Esophagus squamous epithelium (tissue), 5 donors: ENCODE results near the gene VPS35L. TPM values are rescaled to one million over a fixed set of nuclear protein-coding genes. Genes with fewer than 3 reads are reported as not detected.
"Not testable (repeated sequence)": the region's sequence is repeated elsewhere in the genome, so short reads cannot be mapped to it uniquely, and the experiment has no call there.

Source experiments
- DNase-seq: peaks from one replicate; lab custom pipeline; 2025; lab: John Stamatoyannopoulos, UW
- H3K27ac ChIP-seq, 4 donors: fragments of 200-600 bp; sonication (generic); one replicate each; pipeline ENCODE4 v1.5.1; 2016 to 2019; ENCODE audit warnings: mild to moderate bottlenecking in 1 of 4
- H3K27me3 ChIP-seq, 4 donors: fragments of 200-600 bp; sonication (generic); 1 replicate in 3 of 4; 2 replicates in 1 of 4; pipeline versions ENCODE4 v1.5.1 to v1.6.0; 2017 to 2021; ENCODE audit warnings: antibody characterized with exemption in 1 of 4
- H3K36me3 ChIP-seq, 3 donors: fragments of 200-600 bp; sonication (generic); one replicate each; pipeline ENCODE4 v1.5.1; 2016 to 2019
- H3K4me1 ChIP-seq, 3 donors: fragments of 200-600 bp; sonication (generic); one replicate each; pipeline ENCODE4 v1.5.1; 2017 to 2019
- H3K4me3 ChIP-seq, 4 donors: fragments of 200-600 bp; sonication (generic); 1 replicate in 3 of 4; 2 replicates in 1 of 4; pipeline ENCODE4 v1.5.1; 2016 to 2019; ENCODE audit warnings: mild to moderate bottlenecking in 2 of 4, moderate library complexity in 1 of 4
- H3K9me3 ChIP-seq, 3 donors: fragments of 200-600 bp; sonication (generic); one replicate each; pipeline ENCODE4 v1.5.1; 2016 to 2019
- CTCF ChIP-seq, 6 experiments: fragments of 450-650 bp in 4 of 6; fragments of 200-600 bp in 2 of 6; sonication (generic) in 2 of 6; IDR thresholded peaks; one replicate each; pipeline ENCODE4 v1.5.1; 2016 to 2019; ENCODE audit warnings: antibody characterized with exemption in 6 of 6, mild to moderate bottlenecking in 4 of 6, moderate library complexity in 4 of 6
- POLR2A ChIP-seq, 4 donors: fragments of 450-650 bp; IDR thresholded peaks; one replicate each; pipeline ENCODE4 v1.6.1; 2017; ENCODE audit warnings: antibody characterized with exemption in 4 of 4, mild to moderate bottlenecking in 4 of 4, moderate library complexity in 3 of 4
- WGBS, 2 donors: methylation state at CpG; one replicate each; pipeline ENCODE4 v1.1.5; 2018; 5-methylcytosine and 5-hydroxymethylcytosine counted together
- intact Hi-C: fragments of 100-400 bp; cut with DNase I; formaldehyde crosslinking; loops from one replicate; pipeline ENCODE4 v1.15.0; 2022
- total RNA-seq, 4 donors: library from RNA; depleted of rRNA; stranded (reverse); fragments of >200 nt; gene quantifications; one replicate each; pipeline ENCODE4 v1.1.0, GENCODE V29; 2016
- donor health status: DM: yes; HTN: yes; CAD: no.

VPS35L gene
- total RNA-seq, 4 donors from 2014 or later: 20.8 to 32.9 (median 23.9) TPM

- WGBS, 2 donors: 98% methylated on average over 5 of the region's 5 CpGs
- Histone ChIP-seq H3K4me3 (no peak overlapping the region), H3K27me3 (no peaks in the 10 kb centered on the region), H3K36me3 (peaks cover 0 to 86% (median 0%) of the 10 kb centered on the region in 3 donors), H3K27ac (no peak overlapping the region), H3K4me1 (no peaks in the 10 kb centered on the region), H3K9me3 (no peaks in the 10 kb centered on the region)
- DNase-seq: no peak
- intact Hi-C loops: no loop called here
- TF ChIP-seq CTCF (IDR thresholded peaks at IDR 0.05): no peak
- TF ChIP-seq POLR2A (IDR thresholded peaks at IDR 0.05): no peak
Observed at GRCh38 chr16:19674485-19674884, 119.0 kb downstream of the VPS35L start.

GRCh38 chr16:19677402-19677801 lies 121.9 kb downstream of the VPS35L start:
- Histone ChIP-seq H3K27me3 (no peaks in the 10 kb centered on the region), H3K4me1 (no peaks in the 10 kb centered on the region), H3K27ac (no peak overlapping the region), H3K4me3 (no peak overlapping the region), H3K36me3 (peaks cover 0 to 85% (median 2%) of the 10 kb centered on the region in 3 donors), H3K9me3 (no peaks in the 10 kb centered on the region)
- TF ChIP-seq POLR2A (IDR thresholded peaks at IDR 0.05) (no peak), CTCF (IDR thresholded peaks at IDR 0.05) (no peak)
- WGBS, 2 donors: 81 to 86% methylated on average over 5 to 7 of the region's 7 CpGs
- intact Hi-C loops: no loop called here
- no peak for DNase-seq

GRCh38 chr16:19678804-19679203 lies 123.3 kb downstream of the VPS35L start:
- intact Hi-C loops: no loop called here
- TF ChIP-seq POLR2A (IDR thresholded peaks at IDR 0.05): no peak
- no peak for TF ChIP-seq CTCF (IDR thresholded peaks at IDR 0.05)
- 77 to 86% methylated on average over 4 to 7 of the region's 7 CpGs for WGBS, 2 donors
- Histone ChIP-seq H3K9me3 (no peaks in the 10 kb centered on the region), H3K27ac (no peak overlapping the region), H3K4me1 (no peaks in the 10 kb centered on the region), H3K27me3 (no peaks in the 10 kb centered on the region), H3K36me3 (peaks cover 0 to 87% (median 8%) of the 10 kb centered on the region in 3 donors), H3K4me3 (no peak overlapping the region)
- DNase-seq: no peak

GRCh38 chr16:19679281-19679680 lies 123.8 kb downstream of the VPS35L start:
- H3K36me3 ChIP-seq: peaks cover 0 to 90% (median 8%) of the 10 kb centered on the region in 3 donors
- 87 to 94% methylated on average over 5 to 6 of the region's 6 CpGs for WGBS, 2 donors

DNA sequence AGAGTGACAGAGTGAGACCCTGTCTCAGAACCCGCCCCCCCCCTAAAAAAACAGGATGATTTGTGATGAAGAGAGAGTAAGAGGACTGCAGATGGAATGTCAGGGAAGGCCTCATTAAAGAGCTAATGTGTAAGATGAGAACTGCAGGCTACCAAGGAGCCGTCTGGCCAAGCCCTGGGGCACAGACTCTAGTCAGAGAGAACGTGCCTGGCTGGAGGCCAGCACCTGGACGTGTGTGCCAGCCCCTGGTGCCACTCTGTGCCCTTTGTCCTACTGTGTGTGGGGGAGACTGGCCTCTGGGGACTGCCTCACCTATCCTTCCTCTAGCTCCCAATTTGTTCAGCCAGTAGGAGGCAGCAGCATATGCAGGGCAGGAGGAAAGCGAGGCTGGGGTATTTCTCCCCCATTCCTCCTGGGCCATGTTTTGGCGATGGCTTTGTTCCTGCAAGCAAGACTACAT lies 125.4 kb downstream of the VPS35L start:
- no peaks in the 10 kb centered on the region for H3K27me3 ChIP-seq
- intact Hi-C loops: no loop called here
- no peak overlapping the region for H3K4me3 ChIP-seq
- DNase-seq: no peak
- no peak overlapping the region for H3K27ac ChIP-seq
- H3K36me3 ChIP-seq: peaks cover 6 to 90% (median 8%) of the 10 kb centered on the region in 3 donors
- WGBS, 2 donors: 53 to 64% methylated on average over 3 to 6 of the region's 6 CpGs
- TF ChIP-seq CTCF (IDR thresholded peaks at IDR 0.05) (no peak), POLR2A (IDR thresholded peaks at IDR 0.05) (no peak)
- no peaks in the 10 kb centered on the region for H3K4me1 ChIP-seq
- H3K9me3 ChIP-seq: no peaks in the 10 kb centered on the region

More at GRCh38 chr16:19679281-19679680, 123.8 kb downstream of the VPS35L start:
- DNase-seq, H3K4me3 ChIP-seq, H3K9me3 ChIP-seq, H3K27me3 ChIP-seq, H3K27ac ChIP-seq, H3K4me1 ChIP-seq, intact Hi-C loops: not testable (repeated sequence)

- intact Hi-C loops: no loop called here
- TF ChIP-seq CTCF (IDR thresholded peaks at IDR 0.05) (no peak), POLR2A (IDR thresholded peaks at IDR 0.05) (no peak)
- Histone ChIP-seq H3K27me3 (no peaks in the 10 kb centered on the region), H3K27ac (no peak overlapping the region), H3K9me3 (no peaks in the 10 kb centered on the region), H3K4me3 (no peak overlapping the region), H3K4me1 (no peaks in the 10 kb centered on the region), H3K36me3 (peaks cover 6 to 90% (median 8%) of the 10 kb centered on the region in 3 donors)
- DNase-seq: no peak
- 86 to 87% methylated on average over 12 of the region's 12 CpGs for WGBS, 2 donors
Observed at GRCh38 chr16:19681637-19682036, 126.1 kb downstream of the VPS35L start.
